Prostate gland (tissue), 2 donors: ENCODE measurements around the gene SPDYE2B.
"Not testable (repeated sequence)": the region's sequence is repeated elsewhere in the genome, so short reads cannot be mapped to it uniquely, and the experiment has no call there.

Source experiments
- CTCF ChIP-seq, 4 experiments: fragments of 200-600 bp in 2 of 4; fragments of 450-650 bp in 2 of 4; sonication (generic) in 2 of 4; IDR thresholded peaks; 1 replicate in 3 of 4; 2 replicates in 1 of 4; pipeline ENCODE4 v1.5.1; 2016 to 2019; ENCODE audit warnings: antibody characterized with exemption in 4 of 4, mild to moderate bottlenecking in 2 of 4, moderate library complexity in 2 of 4
- POLR2A ChIP-seq: fragments of 450-650 bp; IDR thresholded peaks from one replicate; pipeline ENCODE4 v1.6.1; 2016; ENCODE audit warnings: antibody characterized with exemption, mild to moderate bottlenecking

- not testable (repeated sequence) for TF ChIP-seq CTCF (IDR thresholded peaks at IDR 0.05); POLR2A
These were observed 22.7 kb upstream of the SPDYE2B start for GRCh38 chr7:102627271-102627904.
